MCF 10A (cell line): Measurements from ENCODE around the gene DLG2. TPM values are rescaled to one million over a fixed set of nuclear protein-coding genes. Genes with fewer than 3 reads are reported as not detected.

Experiments
- BruUV-seq: library from RNA; stranded (reverse); fragments of 400-500 nt; replicated peaks from 2 replicates; lab custom pipeline; 2021; lab: Mats Ljungman, UMichigan
- CTCF ChIA-PET: fragments of 300-600 bp; sonication (Branson Sonifier 250); formaldehyde crosslinking; extraction: SDS; loops from one replicate; lab custom pipeline; 2021; ENCODE audit warnings: antibody characterized with exemption, inconsistent platforms; lab: Yijun Ruan, JAX
- POLR2A ChIA-PET: fragments of 300-600, 350-650 bp; sonication (Branson Sonifier 250); formaldehyde crosslinking; extraction: SDS; loops from one replicate; lab custom pipeline; 2020; ENCODE audit warnings: antibody characterized with exemption, inconsistent platforms; lab: Yijun Ruan, JAX
- DNase-seq: peaks from one replicate; pipeline ENCODE4 v3.0.0-alpha.2; 2018; ENCODE audit not compliant: unreplicated experiment
- H3K27ac Mint-ChIP-seq: one replicate; pipeline ENCODE4 v1.8.0; 2022; ENCODE audit warnings: mild to moderate bottlenecking, low read depth, mixed read lengths; ENCODE audit not compliant: unreplicated experiment
- H3K27me3 Mint-ChIP-seq: one replicate; pipeline ENCODE4 v1.8.0; 2022; ENCODE audit warnings: mixed read lengths; ENCODE audit not compliant: insufficient read depth, unreplicated experiment
- H3K36me3 Mint-ChIP-seq: one replicate; pipeline ENCODE4 v1.8.0; 2022; ENCODE audit warnings: mild to moderate bottlenecking, moderate library complexity, mixed read lengths; ENCODE audit not compliant: insufficient read depth, unreplicated experiment
- H3K4me1 Mint-ChIP-seq: one replicate; pipeline ENCODE4 v1.8.0; 2022; ENCODE audit warnings: mixed read lengths; ENCODE audit not compliant: insufficient read depth, unreplicated experiment
- H3K4me3 Mint-ChIP-seq: one replicate; pipeline ENCODE4 v1.8.0; 2022; ENCODE audit warnings: mild to moderate bottlenecking, moderate library complexity, mixed read lengths; ENCODE audit not compliant: unreplicated experiment
- H3K9me3 Mint-ChIP-seq: one replicate; pipeline ENCODE4 v1.8.0; 2022; ENCODE audit warnings: mixed read lengths; ENCODE audit not compliant: unreplicated experiment
- intact Hi-C: fragments of 100-400 bp; cut with micrococcal nuclease; formaldehyde crosslinking; loops from 2 replicates; pipeline ENCODE4 v1.14.1; 2022
- total RNA-seq: library from RNA; stranded (reverse); gene quantifications from 2 replicates; pipeline ENCODE4 v1.2.3, GENCODE V29; 2022
- TF ChIP-seq, protein P1 (sequence below): fragments of 200-600 bp; IDR thresholded peaks from one replicate; pipeline ENCODE4 v1.8.0; 2022; ENCODE audit warnings: antibody characterized with exemption, mild to moderate bottlenecking; ENCODE audit not compliant: unreplicated experiment

The DLG2 gene
- total RNA-seq, 1 experiment from 2014 or later, result 0.26 TPM

DNA sequence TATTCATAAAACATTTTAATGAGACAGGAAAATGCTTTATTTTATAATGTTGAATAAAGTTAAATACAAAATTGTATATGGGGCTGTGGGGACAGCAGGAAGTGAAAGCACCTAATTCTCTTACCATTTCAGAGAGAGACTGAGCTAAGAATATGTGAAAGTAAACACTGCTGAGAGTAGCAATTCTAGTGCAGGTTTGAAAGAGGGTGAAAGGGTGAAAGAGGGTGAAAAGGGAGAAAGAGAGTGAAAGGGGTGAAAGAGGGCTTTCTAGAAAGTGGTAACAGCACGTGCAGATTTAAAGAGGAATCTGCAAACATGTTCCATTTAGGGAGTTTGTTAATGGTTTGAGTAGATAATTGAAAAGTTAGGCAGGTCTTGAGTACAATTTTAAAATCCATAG lies 1689.0 kb downstream of the DLG2 start:
- no peak overlapping the region for H3K27ac Mint-ChIP-seq
- H3K9me3 Mint-ChIP-seq, result no peaks in the 10 kb centered on the region
- peaks cover 15% of the 10 kb centered on the region for H3K27me3 Mint-ChIP-seq
- no peak for DNase-seq
- no peaks in the 10 kb centered on the region for H3K36me3 Mint-ChIP-seq
- no peak overlapping the region for H3K4me3 Mint-ChIP-seq
- no TSS peak for BruUV-seq
- TF ChIP-seq, protein P1, sequence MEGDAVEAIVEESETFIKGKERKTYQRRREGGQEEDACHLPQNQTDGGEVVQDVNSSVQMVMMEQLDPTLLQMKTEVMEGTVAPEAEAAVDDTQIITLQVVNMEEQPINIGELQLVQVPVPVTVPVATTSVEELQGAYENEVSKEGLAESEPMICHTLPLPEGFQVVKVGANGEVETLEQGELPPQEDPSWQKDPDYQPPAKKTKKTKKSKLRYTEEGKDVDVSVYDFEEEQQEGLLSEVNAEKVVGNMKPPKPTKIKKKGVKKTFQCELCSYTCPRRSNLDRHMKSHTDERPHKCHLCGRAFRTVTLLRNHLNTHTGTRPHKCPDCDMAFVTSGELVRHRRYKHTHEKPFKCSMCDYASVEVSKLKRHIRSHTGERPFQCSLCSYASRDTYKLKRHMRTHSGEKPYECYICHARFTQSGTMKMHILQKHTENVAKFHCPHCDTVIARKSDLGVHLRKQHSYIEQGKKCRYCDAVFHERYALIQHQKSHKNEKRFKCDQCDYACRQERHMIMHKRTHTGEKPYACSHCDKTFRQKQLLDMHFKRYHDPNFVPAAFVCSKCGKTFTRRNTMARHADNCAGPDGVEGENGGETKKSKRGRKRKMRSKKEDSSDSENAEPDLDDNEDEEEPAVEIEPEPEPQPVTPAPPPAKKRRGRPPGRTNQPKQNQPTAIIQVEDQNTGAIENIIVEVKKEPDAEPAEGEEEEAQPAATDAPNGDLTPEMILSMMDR, result no peak
- CTCF ChIA-PET, result no interaction called here
- intact Hi-C loops, result no loop called here
- POLR2A ChIA-PET, result no interaction called here
- no peaks in the 10 kb centered on the region for H3K4me1 Mint-ChIP-seq

DNA sequence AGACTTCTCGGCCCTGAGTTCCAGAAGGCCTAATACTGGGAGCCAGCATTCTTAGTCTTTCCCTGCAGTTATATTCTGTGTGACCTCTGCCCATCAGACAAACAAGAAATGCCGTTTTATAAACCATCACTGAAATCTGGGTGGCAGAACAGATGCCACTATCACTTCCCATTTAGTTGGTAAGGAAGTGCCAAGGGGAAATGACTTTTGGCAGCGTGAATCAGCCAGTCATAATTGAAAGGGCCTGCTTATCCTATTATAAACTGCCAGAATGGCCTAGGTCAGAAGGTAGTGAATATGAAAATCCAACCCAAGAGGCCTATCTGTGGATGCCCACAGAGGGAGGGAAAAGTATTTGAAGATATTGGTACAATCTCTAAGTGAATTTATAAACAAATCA lies 1694.1 kb downstream of the DLG2 start:
- H3K4me1 Mint-ChIP-seq, result no peaks in the 10 kb centered on the region
- H3K4me3 Mint-ChIP-seq, result no peak overlapping the region
- no peak for DNase-seq
- intact Hi-C loops, result no loop called here
- H3K36me3 Mint-ChIP-seq, result no peaks in the 10 kb centered on the region
- TF ChIP-seq, protein P1, result no peak
- no peak overlapping the region for H3K27ac Mint-ChIP-seq
- peaks cover 8% of the 10 kb centered on the region for H3K27me3 Mint-ChIP-seq
- ChIA-PET POLR2A (no interaction called here), CTCF (no interaction called here)
- H3K9me3 Mint-ChIP-seq, result no peaks in the 10 kb centered on the region
- BruUV-seq, result no TSS peak

DNA sequence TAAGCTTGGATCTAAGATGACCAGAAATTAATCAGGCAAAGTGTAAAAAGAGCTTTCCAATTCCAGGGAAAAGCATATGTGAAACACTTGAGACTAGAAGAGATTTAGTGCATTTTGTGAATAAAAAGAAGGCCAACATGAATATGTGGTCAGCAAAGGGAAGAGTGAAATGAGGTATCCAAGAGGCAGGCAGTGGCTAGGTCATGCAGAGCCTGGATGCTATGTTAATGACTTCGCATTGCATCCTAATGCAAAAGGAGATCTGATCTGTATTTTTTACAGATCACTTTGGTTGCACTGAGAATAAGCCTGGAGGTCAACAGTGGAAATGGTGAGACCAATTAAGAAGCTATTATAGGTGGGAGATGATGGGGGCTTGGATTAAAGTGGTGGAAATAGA lies 1699.7 kb downstream of the DLG2 start:
- intact Hi-C loops, result no loop called here
- no peaks in the 10 kb centered on the region for H3K36me3 Mint-ChIP-seq
- no TSS peak for BruUV-seq
- no peak overlapping the region for H3K4me3 Mint-ChIP-seq
- no peaks in the 10 kb centered on the region for H3K4me1 Mint-ChIP-seq
- no peaks in the 10 kb centered on the region for H3K9me3 Mint-ChIP-seq
- DNase-seq, result no peak
- no peak overlapping the region for H3K27ac Mint-ChIP-seq
- TF ChIP-seq, protein P1, result no peak
- H3K27me3 Mint-ChIP-seq, result peaks cover 14% of the 10 kb centered on the region
- POLR2A ChIA-PET, result no interaction called here
- CTCF ChIA-PET, result no interaction called here

DNA sequence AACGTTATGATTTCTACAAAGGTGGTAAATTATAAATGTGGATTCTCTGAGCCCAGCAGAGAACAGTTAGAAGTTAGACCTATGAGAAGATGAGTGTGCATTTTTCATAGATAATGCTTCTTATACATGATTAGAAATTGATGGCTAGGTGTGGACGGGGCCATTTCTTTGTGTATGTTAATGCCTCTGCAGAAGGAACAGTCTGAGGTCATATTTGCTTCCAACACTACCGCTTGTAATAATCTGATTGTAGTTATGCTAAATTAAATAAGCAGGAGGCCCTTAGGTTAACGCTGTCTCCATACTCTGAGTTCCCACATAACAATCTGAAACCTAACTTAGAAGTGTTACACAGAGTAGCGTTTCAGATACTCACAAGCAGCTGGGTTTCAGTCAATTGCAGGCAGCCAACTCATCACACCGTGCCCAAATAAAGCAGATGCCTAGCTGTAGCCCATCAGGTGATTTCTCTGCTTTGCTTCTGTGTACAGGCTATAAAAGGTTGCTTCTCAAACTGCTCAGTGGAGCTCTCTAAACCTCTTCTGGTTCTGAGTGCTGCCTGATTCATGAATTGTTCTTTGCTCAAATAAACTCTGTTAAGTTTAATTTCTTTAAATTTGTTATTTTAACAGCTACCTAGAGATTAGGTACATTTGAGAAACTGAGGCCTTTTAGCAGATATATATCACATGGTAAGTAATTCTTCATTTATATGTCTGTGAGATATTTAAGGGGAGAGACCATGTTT lies 1702.2 kb downstream of the DLG2 start:
- intact Hi-C loops, result no loop called here
- TF ChIP-seq, protein P1, result no peak
- BruUV-seq, result no TSS peak
- ChIA-PET CTCF (no interaction called here), POLR2A (no interaction called here)
- DNase-seq, result no peak
- Mint-ChIP-seq H3K36me3 (no peaks in the 10 kb centered on the region), H3K27me3 (peaks cover 14% of the 10 kb centered on the region), H3K27ac (no peak overlapping the region), H3K4me3 (no peak overlapping the region), H3K9me3 (no peaks in the 10 kb centered on the region), H3K4me1 (no peaks in the 10 kb centered on the region)
